C4-2B (cell line): Measurements from ENCODE around the gene PIK3CG.
"Not testable (repeated sequence)": the region's sequence is repeated elsewhere in the genome, so short reads cannot be mapped to it uniquely, and the experiment has no call there.

Source experiments
- H3K27ac ChIP-seq: fragments of 450-650 bp; 2 replicates; pipeline ENCODE4 v1.5.1; 2017
- CTCF ChIP-seq: fragments of 450-650 bp; conservative IDR thresholded peaks from 2 replicates; pipeline ENCODE4 v1.5.1; 2017; ENCODE audit warnings: mild to moderate bottlenecking
- ZFX ChIP-seq: fragments of 450-650 bp; IDR thresholded peaks from 2 replicates; pipeline ENCODE4 v1.6.1; 2017

The PIK3CG gene

GRCh38 chr7:106911959-106912358 lies 46.9 kb downstream of the PIK3CG start:
- no peak for TF ChIP-seq CTCF
- TF ChIP-seq ZFX: no peak
- no peak overlapping the region for H3K27ac ChIP-seq

- TF ChIP-seq ZFX (no peak), CTCF (no peak)
- H3K27ac ChIP-seq: no peak overlapping the region
Measured at GRCh38 chr7:106914018-106914607, 49.0 kb downstream of the PIK3CG start.

- no peak overlapping the region for H3K27ac ChIP-seq
- no peak for TF ChIP-seq ZFX
- TF ChIP-seq CTCF: no peak
Measured at GRCh38 chr7:106915407-106915806, 50.3 kb downstream of the PIK3CG start.

- no peak overlapping the region for H3K27ac ChIP-seq
- TF ChIP-seq CTCF: no peak
- TF ChIP-seq ZFX: no peak
Measured at GRCh38 chr7:106915873-106916272, 50.8 kb downstream of the PIK3CG start.

GRCh38 chr7:106916679-106917078 lies 51.6 kb downstream of the PIK3CG start:
- TF ChIP-seq ZFX (no peak), CTCF (no peak)
- no peak overlapping the region for H3K27ac ChIP-seq

- no peak for TF ChIP-seq CTCF
- TF ChIP-seq ZFX: no peak
- no peak overlapping the region for H3K27ac ChIP-seq
Measured at GRCh38 chr7:106918991-106919390, 53.9 kb downstream of the PIK3CG start.

- H3K27ac ChIP-seq: not testable (repeated sequence)
Measured at GRCh38 chr7:106924468-106924867, 59.4 kb downstream of the PIK3CG start.

- no peak overlapping the region for H3K27ac ChIP-seq
- TF ChIP-seq CTCF (no peak), ZFX (no peak)
Measured at GRCh38 chr7:106926892-106927291, 61.8 kb downstream of the PIK3CG start.
